HG03060 (cell line): ENCODE data around the gene EPHA8.

Experiments
- ATAC-seq: cut with Tn5 transposase; IDR thresholded peaks from one replicate; pipeline ENCODE4 v1.9.1; 2021; ENCODE audit warnings: low read depth, moderate number of reproducible peaks; ENCODE audit not compliant: unreplicated experiment

EPHA8 gene

DNA sequence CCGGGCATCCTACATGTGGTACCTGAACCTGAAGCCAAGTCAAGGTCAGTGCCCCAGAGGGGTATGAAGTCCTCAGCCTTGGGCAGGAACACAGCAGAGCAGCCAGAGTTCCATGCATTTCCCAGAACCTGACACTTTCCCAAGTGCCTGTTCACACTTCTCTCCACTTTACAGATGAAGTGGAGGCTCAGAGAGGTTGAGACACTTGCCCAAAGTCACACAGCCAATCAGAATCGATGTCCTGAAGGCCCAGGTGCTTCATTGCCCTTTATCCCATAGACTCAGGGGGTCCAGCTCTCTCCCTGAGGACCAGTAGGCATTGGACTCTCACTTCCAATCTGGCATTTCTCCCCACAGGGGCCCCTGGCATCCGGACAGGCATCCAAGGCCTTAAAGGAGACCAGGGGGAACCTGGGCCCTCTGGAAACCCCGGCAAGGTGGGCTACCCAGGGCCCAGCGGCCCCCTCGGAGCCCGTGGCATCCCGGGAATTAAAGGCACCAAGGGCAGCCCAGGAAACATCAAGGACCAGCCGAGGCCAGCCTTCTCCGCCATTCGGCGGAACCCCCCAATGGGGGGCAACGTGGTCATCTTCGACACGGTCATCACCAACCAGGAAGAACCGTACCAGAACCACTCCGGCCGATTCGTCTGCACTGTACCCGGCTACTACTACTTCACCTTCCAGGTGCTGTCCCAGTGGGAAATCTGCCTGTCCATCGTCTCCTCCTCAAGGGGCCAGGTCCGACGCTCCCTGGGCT lies 75.4 kb downstream of the EPHA8 start:
- ATAC-seq, result no peak

GRCh38 chr1:22639286-22639685 lies 76.0 kb downstream of the EPHA8 start:
- ATAC-seq, result no peak

DNA sequence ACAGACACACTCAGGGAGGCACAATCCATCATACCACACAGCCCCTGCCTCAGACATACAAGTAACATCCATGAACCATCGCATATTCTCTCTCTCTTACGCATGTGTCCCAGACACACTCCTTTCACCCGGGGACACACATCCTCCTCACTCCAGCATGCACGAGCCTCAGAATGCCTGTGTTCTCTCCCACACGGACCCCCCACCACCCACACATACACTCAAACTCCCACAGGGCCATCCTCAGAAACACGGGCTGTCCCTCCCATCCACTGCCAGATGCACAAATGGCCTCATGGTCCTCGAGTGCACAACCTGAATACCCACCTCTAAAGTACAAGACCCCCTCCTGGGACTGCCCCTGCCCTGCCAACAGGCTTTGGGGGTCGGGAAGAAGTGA lies 78.0 kb downstream of the EPHA8 start:
- ATAC-seq, result no peak

DNA sequence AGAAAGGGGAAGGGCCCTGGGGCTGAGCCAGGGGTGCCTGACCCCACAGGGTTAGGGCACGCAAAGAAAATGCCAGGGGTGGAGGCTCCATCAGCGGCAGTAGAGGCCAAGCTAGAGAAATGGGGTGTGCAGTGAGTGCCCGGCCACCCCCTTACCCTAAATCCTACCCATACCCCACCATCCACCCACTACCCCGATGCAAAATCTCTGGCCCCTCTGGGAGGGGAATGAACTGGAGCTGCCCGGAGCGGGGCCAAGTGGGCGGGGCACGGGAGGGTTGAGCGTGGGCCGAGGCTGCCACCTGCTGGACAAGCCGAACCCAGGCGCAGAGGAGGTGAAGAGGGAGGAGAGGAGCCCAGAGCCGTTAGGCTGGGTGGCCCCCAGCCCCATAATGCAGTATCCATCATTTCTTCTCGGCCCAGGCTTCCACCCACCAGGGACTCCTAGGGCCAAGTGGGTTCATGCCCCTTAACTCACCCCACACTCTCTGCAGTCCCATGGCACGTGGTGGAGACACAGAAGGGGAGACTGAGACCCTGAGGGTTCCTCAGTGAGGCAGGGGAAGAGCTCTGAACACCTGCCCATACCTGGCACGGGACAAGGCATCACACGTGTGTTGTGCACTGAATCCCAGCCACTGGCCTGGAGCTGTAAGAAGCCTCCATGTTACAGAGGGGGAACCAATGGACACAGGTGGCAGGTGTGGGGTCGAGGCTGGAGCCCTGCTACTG lies 78.8 kb downstream of the EPHA8 start:
- no peak for ATAC-seq

- no peak for ATAC-seq
These were observed 80.1 kb downstream of the EPHA8 start, which contains the start of gene C1QC for GRCh38 chr1:22643381-22643780. TSS of gene C1QC (plus strand) at chr1:22643633. CDS start at chr1:22644024, 391 bp downstream.

GRCh38 chr1:22643928-22644327 lies 80.6 kb downstream of the EPHA8 start:
- ATAC-seq, result no peak

DNA sequence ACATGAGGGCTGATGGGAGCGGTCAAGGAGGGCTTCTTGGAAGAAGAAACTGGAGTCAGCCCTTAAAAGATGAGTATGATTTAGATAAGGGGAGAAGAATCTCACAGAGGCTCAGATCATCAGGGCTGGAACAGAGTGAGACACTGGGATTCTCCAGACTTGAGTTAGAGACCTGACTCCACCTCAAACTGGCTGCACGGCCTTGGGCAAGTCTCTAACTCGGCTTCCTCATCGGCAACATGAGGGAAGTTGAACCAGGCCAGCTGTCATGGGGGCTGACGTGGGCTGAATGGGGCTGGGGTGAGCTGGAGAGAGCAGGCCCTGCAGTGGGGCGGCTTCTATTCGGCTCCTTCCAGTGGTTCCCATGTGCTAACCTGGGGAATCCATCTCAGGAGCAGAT lies 82.6 kb downstream of the EPHA8 start:
- ATAC-seq, result no peak

GRCh38 chr1:22646384-22646783 lies 83.1 kb downstream of the EPHA8 start:
- ATAC-seq, result no peak

DNA sequence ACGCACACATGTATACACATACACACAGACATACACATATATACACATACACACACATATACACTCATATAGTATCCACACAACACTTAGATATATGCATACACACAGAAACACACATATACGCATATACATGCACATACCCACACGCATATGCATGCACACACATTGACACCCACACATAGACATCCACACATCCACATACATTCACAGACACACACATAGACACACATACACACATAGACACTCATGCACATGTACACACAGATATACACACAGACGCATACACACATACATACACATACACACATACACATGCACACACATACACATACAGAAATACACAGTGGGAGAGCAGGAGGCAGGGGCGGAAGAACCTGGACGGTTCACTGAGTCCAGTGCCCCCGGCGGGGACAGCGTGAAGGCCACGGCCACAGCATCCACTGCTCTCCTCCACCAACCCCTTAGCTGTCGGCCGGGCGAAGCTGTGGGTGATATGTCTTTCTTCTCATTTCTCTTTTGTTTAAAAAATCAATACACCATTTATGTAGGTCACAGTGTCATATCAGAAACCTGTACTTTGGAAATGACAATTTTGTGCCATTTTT lies 86.9 kb downstream of the EPHA8 start:
- no peak for ATAC-seq

GRCh38 chr1:22651941-22652856 lies 88.9 kb downstream of the EPHA8 start:
- no peak for ATAC-seq

- ATAC-seq, result no peak
These were observed 89.6 kb downstream of the EPHA8 start, which contains the start of gene C1QB for GRCh38 chr1:22652881-22653316. TSS of gene C1QB (plus strand) at chr1:22653236. CDS start at chr1:22659463, 6,227 bp downstream.
